Germinal center (tissue), 1 donor: ENCODE measurements around the gene ASGR1.

Source experiments
- DNase-seq: peaks from one replicate; pipeline ENCODE4 v3.0.0; 2012; ENCODE audit warnings: mixed read lengths, low spot score

ASGR1 gene

GRCh38 chr17:7179317-7180254 lies at the start of gene ASGR1:
Gene ASGR1 (minus strand): TSS chr17:7179370. CDS start chr17:7178563, 807 bp downstream.
- no peak for DNase-seq

GRCh38 chr17:7228920-7229319 lies 49.8 kb upstream of the ASGR1 start:
- DNase-seq: no peak

DNA sequence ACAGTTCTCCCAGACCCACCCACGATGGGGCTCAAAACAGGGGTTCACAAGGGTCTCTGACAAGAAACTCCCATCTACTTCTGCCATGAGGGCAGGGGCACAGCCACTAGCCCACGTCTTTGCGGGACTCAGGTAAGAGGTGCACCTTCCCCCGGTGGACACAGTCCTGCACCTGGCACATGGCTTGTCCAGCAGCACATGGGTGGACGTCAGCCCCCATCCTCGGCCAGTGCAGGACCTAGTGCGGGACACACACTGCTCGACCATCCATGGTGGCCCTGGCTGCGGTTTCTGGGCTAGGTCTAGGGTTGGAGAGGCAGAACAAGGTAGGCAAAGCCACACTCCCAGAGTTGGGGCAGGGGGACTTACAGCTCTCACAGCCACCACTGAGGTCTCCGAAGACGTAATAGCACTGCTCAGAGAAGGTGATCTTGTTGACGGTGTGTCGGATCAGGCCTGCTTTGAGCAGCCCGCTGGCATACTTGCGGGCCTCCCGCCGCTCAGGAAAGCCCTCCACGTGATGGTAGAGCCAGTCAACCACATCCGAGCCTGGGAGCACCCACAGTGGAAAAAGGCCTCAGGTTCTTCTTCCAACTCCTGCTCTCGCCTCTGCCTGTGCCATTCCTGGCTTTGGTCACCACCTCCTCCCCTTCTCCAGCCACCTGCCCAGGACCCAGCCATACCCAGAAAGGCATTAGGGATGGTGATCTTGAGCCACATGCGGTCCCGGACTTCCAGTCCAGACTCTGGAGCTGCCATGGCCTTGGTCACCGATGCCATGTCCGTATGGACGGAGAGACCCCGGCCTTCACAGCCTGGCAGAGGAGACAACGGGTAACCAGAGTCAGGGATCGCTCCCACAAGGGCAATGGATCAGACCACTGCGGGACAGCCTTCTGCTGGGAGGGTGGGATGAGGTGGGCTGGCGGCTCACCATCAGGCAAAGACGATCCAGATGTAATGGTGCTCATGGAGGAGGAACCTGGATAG lies 47.8 kb upstream of the ASGR1 start:
- DNase-seq: no peak

DNA sequence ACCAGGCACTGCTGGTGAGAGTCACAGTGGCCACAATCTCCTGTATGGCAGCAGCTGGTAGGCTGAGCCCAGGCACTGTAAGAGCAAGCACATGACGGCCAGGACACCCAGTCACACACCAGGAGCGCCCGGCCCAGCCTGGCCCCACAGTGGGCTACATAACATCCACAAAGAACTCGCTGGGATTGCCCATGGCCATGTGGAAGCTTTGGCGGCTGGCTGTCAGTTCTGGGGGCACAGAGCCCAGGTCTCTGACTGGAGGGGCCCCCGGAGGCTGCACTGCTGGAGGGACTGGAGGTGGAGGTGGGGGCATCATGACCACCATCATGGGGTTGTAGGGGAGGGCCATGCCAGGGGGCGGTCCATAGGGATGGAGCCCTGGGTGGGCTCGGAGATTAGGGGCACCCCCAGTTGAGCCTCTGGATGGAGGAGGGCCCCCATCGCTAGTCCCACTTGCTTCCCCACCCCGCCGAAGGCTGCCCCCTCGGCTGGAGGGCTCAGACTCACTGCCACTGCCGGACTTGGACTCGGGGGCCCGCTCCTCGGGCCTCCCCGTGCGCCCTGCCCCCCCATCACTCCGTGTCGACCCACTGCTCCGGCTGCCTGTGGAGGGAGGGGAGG lies 46.7 kb upstream of the ASGR1 start:
- no peak for DNase-seq

DNA sequence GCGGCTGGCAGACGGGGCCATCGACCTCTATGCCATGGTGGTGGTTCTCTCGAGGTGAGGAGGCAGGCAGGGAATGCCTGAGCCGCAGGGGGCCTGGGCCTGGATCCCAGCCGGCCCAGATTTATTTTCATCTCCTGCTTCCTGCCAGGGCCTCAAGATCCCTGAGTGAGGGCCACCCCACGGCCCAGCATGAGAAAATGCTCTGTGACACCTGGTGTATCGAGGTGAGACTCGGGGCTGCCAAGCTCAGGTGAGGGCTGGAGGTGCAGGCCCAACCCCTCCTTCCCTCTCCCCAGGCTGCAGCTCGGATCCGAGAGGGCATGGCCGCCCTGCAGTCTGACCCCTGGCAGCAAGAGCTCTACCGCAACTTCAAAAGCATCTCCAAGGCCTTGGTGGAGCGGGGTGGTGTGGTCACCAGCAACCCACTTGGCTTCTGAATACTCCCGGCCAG lies 45.5 kb upstream of the ASGR1 start:
- DNase-seq: no peak

GRCh38 chr17:7224110-7224509 lies 44.9 kb upstream of the ASGR1 start:
- DNase-seq: no peak

DNA sequence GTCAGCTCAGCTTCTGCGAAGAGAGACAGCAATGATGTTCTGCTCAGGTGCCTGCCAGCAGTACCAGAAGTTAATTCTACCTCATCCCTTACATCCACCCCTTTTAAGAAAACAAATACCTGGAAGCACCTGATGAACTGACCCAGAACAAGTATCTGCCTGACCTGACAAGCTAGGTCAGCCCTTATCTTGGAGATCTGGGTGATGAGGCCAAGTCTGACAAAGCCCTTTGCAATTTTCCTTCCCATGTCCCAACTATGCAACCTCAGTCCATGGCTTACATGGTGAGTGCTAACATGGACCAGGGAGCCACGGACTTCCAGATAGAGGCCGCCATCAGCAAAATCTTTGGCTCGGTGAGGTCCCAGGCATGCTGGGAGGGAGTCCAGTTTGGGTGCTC lies 44.2 kb upstream of the ASGR1 start:
- no peak for DNase-seq

DNA sequence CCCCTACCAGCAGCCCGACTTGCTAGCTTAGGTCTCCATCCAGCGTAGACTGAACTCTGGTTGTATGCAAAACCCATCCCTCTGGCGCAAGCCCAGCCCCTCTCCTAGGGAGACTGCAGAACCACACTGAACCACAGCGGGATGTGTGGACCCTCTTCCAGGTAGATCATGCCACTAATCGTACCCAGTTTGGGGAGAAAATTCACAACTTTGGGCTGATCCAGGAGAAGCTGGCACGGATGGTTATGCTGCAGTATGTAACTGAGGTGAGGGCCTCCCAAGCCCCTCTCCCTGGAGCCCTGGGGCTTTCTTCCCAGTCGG lies 43.8 kb upstream of the ASGR1 start:
- DNase-seq: no peak

DNA sequence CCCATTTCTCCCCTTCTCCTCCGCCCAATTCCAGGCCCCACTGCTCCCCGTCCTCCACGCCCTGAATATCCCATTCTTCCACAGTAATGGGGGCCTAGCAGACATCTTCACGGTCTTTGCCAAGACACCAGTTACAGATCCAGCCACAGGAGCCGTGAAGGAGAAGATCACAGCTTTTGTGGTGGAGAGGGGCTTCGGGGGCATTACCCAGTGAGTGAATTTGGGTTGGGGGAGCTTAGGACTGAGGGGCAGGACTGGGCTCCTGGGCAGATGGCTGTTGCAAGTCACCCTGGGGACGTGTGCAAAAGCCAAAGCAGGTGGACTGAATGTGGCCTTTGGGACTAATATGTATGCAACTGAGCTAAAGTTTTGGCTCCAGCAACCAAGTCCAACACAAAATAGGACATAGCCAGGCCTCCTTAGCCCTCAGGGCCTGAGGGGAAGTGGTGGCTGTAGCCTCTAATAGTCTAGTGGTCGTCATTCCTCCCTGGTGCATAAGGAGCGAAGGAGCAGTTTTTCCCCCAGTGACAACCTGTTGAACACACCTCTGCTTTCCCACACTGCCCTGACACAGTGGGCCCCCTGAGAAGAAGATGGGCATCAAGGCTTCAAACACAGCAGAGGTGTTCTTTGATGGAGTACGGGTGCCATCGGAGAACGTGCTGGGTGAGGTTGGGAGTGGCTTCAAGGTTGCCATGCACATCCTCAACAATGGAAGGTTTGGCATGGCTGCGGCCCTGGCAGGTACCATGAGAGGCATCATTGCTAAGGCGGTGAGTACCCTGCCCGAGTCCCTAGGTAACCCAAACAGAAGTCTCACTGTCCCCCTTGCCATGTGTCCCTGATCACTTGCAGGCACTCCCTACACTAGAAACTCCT lies 43.2 kb upstream of the ASGR1 start:
- DNase-seq: no peak

- DNase-seq: no peak
Observed at GRCh38 chr17:7221278-7222092, 42.3 kb upstream of the ASGR1 start.

DNA sequence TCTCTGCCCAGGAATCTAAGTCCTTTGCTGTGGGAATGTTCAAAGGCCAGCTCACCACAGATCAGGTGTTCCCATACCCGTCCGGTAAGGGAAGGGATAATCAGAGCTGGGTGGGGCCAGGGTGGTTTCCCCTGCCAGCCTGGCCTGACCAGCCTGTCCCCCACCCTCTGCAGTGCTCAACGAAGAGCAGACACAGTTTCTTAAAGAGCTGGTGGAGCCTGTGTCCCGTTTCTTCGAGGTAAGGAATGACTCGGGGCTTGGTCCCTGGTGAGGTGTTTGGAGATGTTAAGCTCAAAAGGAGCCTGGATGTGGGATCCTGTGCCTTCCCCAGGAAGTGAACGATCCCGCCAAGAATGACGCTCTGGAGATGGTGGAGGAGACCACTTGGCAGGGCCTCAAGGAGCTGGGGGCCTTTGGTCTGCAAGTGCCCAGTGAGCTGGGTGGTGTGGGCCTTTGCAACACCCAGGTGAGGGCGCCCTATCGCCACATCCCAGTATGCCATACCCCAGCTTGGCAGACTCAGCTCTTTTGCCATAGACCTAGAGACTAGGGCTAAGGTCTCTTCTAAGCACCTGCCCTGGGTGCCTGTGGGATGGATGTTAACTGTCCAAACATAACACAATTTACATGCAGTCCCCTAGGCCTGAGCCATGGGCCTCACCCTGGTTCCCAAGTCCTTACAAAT lies 41.6 kb upstream of the ASGR1 start:
- DNase-seq: peak; percentile 65

DNA sequence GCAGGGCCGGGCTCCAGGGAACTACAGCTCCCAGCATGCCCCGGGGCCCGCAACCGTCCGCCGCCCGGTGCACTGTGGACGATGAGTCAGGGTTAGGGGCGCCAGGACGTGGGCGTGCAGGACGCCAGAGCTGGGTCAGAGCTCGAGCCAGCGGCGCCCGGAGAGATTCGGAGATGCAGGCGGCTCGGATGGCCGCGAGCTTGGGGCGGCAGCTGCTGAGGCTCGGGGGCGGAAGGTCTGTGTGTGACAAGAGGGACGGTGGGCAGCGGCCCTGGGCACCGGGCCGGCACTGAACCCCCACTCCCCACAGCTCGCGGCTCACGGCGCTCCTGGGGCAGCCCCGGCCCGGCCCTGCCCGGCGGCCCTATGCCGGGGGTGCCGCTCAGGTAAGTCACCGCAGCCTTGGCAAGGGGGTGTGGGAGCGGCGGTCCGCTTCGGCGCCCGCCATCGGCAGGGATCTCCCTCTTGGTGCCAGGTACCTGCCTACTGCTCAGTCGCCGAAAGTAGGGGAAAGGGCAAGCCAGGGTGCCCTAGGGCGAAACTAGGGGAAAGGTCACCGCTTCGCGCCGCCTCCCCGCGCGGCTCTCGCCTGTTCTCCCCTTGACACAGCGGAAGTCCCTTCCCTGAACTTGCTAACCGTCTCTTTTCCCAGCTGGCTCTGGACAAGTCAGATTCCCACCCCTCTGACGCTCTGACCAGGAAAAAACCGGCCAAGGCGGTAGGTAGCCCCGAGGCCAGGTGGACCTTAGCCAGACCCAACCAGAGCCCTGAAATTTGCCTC lies 40.8 kb upstream of the ASGR1 start, which contains the start of the genes ACADVL and DLG4:
Gene ACADVL, plus strand, starts transcription at position 127 of the 781 bp plus-strand sequence. Its CDS starts 47 bp downstream, at position 174.
Gene DLG4, minus strand, starts transcription at position 25 of the 781 bp plus-strand sequence.
- DNase-seq: peak; percentile 73

DNA sequence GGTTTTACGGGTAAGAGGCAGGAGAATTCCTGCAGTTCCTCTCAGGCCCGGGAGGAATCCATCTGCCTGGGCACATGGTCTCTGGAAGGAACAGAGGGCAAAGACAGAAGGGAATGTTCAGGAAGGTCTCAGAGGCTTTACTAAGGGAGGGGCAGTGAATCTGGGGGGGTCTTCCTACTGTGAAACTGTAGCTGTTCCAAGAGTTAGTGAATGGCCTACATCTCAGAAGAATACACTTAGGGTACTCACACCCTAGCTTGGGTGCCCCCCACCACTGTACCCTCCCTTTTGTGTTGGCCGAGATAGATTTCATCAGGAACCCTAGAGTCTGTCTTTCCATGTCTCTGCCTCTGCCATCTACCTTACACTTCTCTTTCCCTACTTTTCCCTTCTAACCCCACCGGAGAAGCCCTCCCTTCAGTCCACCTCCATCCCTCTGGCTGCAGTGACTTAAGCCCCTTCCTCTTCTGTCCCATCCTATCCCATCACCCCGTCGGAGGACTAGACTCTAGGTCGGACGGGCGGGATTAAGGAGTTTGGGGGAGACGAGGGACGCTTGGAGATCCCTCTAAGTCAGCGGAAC lies 40.1 kb upstream of the ASGR1 start:
- DNase-seq: no peak

- no peak for DNase-seq
Observed at GRCh38 chr17:7218758-7219157, 39.6 kb upstream of the ASGR1 start.

- no peak for DNase-seq
Observed at GRCh38 chr17:7218166-7218565, 39.0 kb upstream of the ASGR1 start.

DNA sequence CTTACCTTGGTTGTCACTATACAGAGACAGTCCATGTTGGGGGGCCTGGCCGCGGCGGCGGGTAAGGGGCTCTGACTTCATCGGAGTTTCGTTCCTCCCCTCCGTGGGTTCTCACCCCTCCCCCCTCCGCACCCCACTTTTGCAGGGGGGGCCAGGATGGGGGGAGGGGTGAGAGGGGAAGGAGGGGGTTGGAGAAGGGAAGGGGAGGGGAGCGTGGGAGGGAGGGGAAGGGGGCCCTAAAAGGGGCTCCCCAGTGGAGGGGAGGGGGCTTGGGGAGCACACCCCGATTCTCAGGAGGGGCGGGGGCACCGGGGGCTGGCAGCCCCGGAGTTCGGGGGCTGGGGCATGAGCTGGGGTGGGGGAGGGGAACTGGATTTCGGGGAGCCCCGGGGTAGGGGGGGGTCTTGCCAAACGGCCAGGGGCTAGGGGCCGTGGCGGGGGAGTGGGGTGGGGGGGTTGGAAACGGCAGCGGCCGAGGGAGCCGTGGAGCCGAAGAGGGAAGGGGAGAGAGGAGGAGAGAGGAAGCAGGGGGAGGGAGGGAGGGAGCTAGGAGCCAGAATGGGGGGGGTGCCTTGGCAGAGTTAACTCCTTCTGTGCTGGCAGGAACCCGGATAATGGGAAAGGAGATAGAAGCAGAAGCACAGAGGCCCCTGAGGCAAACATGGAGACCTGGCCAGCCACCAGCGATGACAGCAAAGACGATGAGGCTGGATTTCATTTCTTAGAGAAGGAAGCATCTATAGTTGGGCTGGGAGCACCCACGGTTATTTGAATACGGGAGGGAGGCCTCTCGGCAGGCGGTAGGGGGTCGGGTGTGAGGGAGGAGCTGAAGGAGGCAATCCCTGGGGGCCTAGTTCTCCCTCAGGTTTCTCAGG lies 38.2 kb upstream of the ASGR1 start:
- peak; percentile 51 for DNase-seq
